ENCODE results near the gene PSMB5. TPM values are rescaled to one million over a fixed set of nuclear protein-coding genes. Genes with fewer than 3 reads are reported as not detected.

PSMB5 gene
- polyA plus RNA-seq, 4 donors = 183 to 222 (median 205) TPM

GRCh38 chr14:23060536-23061260 is 26.0 kb upstream of the PSMB5 start:
- DNase-seq (ENCODE audit: low read depth in 4 of 4, low spot score in 3 of 4) = no peak

GRCh38 chr14:23058654-23059504 is 24.2 kb upstream of the PSMB5 start:
- DNase-seq (ENCODE audit: low read depth in 4 of 4, low spot score in 3 of 4) = no peak

- peak in 3 of 4 donors; percentile 71 to 87 (median 81) for DNase-seq (ENCODE audit: low read depth in 4 of 4, low spot score in 3 of 4)
Observed at GRCh38 chr14:23057757-23058653, 23.3 kb upstream of the PSMB5 start.

GRCh38 chr14:23056956-23057756 is 22.5 kb upstream of the PSMB5 start, which contains the start of gene CDH24:
Gene CDH24 (minus strand): TSS chr14:23057520. CDS start chr14:23055733, 1,787 bp downstream.
- no peak for DNase-seq (ENCODE audit: low read depth in 4 of 4, low spot score in 3 of 4)

GRCh38 chr14:23056145-23056955 is 21.6 kb upstream of the PSMB5 start:
- no peak for DNase-seq (ENCODE audit: low read depth in 4 of 4, low spot score in 3 of 4)

GRCh38 chr14:23055621-23056144 is 21.0 kb upstream of the PSMB5 start:
- no peak for DNase-seq (ENCODE audit: low read depth in 4 of 4, low spot score in 3 of 4)

GRCh38 chr14:23055147-23055550 is 20.4 kb upstream of the PSMB5 start:
- no peak for DNase-seq (ENCODE audit: low read depth in 4 of 4, low spot score in 3 of 4)

- no peak for DNase-seq (ENCODE audit: low read depth in 4 of 4, low spot score in 3 of 4)
Observed at GRCh38 chr14:23054000-23054811, 19.5 kb upstream of the PSMB5 start.

- DNase-seq (ENCODE audit: low read depth in 4 of 4, low spot score in 3 of 4) = no peak
Observed at GRCh38 chr14:23053426-23053825, 18.7 kb upstream of the PSMB5 start.

GRCh38 chr14:23052671-23053070 is 18.0 kb upstream of the PSMB5 start:
- no peak for DNase-seq (ENCODE audit: low read depth in 4 of 4, low spot score in 3 of 4)

- no peak for DNase-seq (ENCODE audit: low read depth in 4 of 4, low spot score in 3 of 4)
Observed at GRCh38 chr14:23052182-23052623, 17.5 kb upstream of the PSMB5 start.

- no peak for DNase-seq (ENCODE audit: low read depth in 4 of 4, low spot score in 3 of 4)
Observed at GRCh38 chr14:23051141-23052057, 16.7 kb upstream of the PSMB5 start.

GRCh38 chr14:23049011-23049410 is 14.3 kb upstream of the PSMB5 start:
- DNase-seq (ENCODE audit: low read depth in 4 of 4, low spot score in 3 of 4) = no peak

GRCh38 chr14:23047751-23048693 is 13.3 kb upstream of the PSMB5 start:
- DNase-seq (ENCODE audit: low read depth in 4 of 4, low spot score in 3 of 4) = no peak

- no peak for DNase-seq (ENCODE audit: low read depth in 4 of 4, low spot score in 3 of 4)
Observed at GRCh38 chr14:23047034-23047634, 12.4 kb upstream of the PSMB5 start.

Measured in left renal pelvis (tissue), 4 donors.